T-helper 2 cell treated with Interferon-gamma antibody and Interleukin-4, amounts not matched to agents 100 ng/mL and 5 ng/mL, for 36 hours (primary cell): Measurements from ENCODE around the gene RNF14. TPM values are rescaled to one million over a fixed set of nuclear protein-coding genes. Genes with fewer than 3 reads are reported as not detected.

ENCODE experiments used
- intact Hi-C: fragments of 100-400 bp; cut with micrococcal nuclease; formaldehyde crosslinking; loops from one replicate; pipeline ENCODE4 v1.15.1; 2023
- total RNA-seq: library from RNA; stranded (reverse); gene quantifications from 2 replicates; pipeline ENCODE4 v1.2.3, GENCODE V29; 2022

The RNF14 gene
- total RNA-seq, 1 donor from 2014 or later, result 24.2 TPM

DNA sequence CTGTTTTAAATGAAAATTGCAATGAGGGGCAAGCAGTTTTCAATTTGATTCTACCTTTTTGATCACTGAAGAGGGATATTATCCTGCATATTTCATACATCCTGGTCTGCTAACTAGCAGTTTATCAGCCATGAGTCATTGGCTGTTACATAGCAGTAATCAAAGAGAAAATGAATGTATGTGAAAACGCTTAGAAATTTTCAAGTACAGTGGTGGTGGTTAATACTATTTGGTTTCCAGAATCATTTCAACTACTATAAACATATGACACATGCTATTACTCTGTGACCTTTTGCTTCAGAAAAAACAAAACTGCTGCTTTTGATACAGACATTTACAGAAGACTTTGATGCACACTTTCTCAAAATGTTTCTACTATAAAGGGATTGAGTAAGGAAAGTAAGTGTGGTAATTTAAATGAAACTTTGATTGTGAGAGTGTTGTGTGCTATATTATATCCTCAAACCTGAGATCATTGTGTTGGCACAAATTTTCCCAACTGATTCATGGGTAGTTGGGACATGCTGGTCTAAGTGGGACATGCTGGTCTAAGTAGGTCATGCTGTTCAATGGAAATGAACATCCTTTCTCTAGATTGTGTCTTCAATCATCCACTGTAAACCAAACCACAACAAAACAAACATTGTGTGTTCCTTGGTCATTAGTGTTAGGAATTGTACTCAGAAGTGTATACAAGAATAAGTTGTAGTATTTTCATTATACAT lies 5.1 kb downstream of the RNF14 start:
- intact Hi-C loops, result no loop called here

DNA sequence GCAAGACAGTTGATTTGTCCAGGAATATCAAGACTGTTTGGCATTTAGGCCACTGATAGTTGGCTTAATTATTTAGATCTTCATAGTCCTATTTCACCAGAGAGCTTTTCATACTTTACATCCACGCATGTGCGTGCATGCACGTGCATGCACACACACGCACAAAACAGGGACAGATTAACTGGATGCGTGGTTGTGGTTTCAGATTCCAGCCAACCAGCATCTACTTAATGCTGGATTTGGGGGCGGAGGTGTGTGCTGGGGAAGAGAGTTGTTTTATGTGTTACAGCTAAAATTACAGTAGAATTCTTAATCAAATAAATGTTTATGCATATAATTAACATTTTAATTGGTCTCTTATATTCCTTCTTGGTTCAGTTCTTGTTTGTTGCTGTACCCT lies 7.3 kb downstream of the RNF14 start:
- intact Hi-C loops, result no loop called here

DNA sequence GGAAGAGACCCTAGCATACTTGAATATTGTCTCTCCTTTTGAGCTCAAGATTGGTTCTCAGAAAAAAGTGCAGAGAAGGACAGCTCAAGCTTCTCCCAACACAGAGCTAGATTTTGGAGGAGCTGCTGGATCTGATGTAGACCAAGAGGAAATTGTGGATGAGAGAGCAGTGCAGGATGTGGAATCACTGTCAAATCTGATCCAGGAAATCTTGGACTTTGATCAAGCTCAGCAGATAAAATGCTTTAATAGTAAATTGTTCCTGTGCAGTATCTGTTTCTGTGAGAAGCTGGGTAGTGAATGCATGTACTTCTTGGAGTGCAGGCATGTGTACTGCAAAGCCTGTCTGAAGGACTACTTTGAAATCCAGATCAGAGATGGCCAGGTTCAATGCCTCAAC lies 9.5 kb downstream of the RNF14 start:
- intact Hi-C loops, result no loop called here

DNA sequence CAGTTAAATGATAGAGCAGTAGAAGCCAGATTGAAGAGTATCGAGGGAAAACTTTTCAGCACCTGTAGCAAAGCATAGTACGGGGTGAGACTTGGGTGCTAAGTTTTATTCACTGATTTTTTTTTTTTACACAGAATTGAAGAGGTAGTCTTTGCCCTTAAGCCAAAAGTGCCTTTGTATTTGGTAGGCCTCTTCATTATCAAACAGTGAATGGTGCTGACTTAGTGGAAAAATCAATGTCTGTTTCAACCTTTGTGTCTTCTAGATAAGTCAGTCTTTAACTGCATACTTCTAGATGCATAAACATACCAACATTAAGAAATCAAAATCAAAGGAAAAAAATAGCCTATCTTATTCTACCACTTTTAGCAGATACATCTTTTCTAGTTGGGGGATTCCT lies 13.7 kb downstream of the RNF14 start:
- intact Hi-C loops, result no loop called here

DNA sequence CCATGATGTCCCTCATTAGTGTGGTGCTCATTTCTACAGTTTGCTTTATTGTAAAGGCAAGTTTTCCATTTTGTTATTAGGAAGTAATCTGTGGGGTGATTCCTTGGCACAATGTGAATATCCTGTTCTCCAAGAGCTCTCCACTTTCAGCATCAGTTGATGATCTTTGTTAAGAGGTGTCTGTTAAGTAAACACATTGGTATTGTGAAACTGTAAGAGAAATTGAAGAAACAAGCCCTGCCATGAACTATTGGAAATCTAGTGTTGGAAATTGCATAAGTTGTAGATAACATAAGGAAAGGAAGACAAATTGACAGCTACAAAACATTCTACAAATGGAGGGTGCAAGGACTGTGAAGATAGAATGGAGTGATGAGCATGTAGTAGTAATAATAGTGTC lies 17.2 kb downstream of the RNF14 start:
- intact Hi-C loops, result no loop called here

DNA sequence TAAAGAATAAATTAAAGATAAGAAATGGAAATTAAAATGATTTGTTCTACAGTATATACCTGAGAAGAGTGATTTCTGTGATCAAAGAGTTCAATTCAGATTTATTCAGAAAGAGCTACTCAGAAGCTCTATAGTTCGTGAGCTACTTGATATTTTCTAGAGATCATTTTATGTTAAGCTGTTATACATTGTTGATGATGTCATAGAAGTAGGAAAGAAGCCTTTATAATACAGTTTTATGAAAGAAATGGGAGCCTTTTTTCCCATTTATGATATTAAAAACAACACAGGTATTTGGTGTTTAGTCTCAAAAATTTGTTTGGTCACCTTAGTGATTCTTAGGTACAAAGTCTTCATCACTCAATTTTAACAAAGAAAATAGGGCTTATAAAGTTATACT lies 20.8 kb downstream of the RNF14 start:
- intact Hi-C loops, result no loop called here

DNA sequence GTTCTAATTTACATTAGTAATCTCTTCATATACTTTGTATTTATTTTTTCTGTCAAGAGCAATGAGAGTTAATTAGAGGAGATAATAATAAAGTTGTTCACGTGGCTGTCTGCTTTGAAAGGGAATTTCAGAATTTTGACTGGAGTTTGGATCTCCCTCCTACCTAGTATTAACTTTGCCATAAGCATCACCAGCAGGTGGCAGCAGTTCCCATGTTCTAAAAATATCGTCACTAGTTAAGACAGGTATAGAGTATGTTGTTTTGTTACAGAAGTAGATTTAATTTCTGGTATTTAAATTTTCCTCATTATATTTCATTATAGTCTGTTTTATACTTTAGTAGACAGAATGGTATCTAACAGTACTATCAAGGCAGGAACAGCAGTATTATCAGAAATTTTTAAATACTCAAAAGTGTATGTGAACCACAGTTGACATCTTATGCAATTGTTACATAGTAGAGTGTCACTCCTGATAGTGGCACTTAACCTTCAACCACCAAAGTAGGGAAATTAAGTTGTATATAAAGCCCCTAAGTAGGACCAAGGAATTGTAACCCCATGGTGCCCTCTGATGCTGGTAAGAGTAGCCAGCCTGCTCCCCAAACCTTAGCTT lies 23.6 kb downstream of the RNF14 start:
- intact Hi-C loops, result loop anchor here (1.0 kb wide), 3 partner anchors 23 to 153 kb away; no protein-coding TSS in a partner anchor

DNA sequence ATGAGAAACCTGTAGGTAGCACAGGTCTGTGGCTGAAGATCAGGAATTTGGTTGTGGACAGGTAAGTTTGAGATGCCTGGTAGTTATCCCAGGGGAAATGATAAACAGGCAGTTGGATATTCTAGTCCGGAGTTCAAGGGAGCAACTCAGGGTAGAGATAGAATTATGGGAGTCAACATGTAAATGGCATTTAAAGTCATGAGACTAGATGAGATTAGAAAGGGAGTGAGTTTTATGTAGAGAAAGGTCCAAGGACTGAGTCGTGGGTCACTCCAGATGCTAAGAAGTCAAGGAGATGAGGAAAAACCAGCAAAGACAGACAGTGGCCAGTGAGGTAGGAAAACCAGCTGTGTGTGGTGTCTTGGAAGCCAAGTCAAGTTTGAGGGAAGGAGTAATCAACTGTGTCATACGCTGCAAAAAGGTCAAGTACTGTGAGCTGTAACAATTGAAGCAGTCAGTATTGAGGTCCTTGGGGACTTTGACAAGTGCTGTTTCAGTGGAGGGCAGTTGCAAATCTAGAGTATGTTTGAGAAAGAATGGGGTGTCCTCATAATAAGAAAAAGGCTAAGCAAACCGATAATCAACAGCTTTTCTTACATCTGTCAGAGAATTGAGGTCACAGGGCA lies 25.7 kb downstream of the RNF14 start:
- intact Hi-C loops, result no loop called here

DNA sequence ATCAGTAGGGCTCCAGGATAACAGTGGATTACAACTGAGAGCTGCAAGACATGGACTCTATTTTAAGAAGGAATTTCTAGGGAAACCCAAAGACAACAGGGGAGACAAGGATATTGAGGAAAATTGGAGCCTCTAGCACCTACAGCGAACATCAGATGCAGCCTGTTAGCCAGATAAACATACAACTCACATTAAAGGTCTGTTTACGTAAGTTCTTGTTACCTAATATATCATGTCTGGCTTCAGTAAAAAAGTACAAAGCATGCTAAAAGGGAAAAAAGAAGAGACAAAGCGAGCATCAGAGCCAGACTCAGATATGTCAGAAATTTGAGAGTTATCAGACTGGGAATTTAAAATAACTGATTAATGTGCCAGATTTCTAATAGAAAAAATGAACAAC lies 26.8 kb downstream of the RNF14 start:
- intact Hi-C loops, result no loop called here

DNA sequence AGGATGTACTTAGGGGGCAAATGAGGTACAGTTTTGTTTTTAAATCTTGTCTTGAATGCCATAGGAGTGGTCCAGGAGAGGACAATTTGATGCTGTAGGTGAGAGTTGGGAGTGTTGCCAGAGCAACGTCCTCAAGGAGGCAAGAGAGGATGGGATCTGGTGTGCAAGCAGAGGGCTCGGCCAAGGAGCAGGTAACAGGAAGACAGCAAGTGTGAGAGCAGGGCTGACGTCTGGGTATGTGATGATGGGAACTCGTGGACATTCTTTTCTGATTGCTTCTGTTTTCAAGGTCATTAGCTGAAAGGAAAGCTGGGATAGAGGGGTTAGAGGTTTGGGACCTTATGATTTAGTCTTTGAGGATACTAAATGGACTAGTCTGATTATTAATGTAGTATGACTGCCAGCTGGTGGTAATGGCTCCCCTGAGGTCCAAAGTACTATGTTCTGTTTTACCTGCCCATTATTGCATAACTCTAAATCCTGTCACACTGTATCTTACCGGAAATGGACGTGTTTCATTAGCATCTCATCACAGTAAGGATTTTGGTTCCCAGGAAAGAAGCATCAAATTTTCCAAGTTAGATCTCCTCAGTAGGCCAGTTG lies 28.6 kb downstream of the RNF14 start:
- intact Hi-C loops, result no loop called here

DNA sequence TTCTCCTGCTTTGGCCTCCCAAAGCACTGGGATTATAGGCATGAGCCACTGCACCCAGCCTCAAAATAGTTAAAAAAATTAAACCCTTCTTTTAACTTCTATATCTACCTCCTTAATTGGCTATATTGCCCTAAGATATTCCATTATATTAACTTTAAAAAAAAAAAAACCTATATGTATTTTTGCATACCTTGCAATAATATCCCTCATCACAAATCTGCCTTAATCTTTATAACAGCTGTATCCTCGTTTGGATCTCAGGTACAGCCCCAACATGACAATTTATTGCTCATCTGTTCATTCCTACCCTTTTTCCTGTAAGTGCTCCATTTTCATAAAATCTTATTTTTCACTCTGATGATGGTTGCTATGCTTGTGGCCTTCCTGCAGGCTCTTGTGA lies 31.3 kb downstream of the RNF14 start:
- intact Hi-C loops, result no loop called here

DNA sequence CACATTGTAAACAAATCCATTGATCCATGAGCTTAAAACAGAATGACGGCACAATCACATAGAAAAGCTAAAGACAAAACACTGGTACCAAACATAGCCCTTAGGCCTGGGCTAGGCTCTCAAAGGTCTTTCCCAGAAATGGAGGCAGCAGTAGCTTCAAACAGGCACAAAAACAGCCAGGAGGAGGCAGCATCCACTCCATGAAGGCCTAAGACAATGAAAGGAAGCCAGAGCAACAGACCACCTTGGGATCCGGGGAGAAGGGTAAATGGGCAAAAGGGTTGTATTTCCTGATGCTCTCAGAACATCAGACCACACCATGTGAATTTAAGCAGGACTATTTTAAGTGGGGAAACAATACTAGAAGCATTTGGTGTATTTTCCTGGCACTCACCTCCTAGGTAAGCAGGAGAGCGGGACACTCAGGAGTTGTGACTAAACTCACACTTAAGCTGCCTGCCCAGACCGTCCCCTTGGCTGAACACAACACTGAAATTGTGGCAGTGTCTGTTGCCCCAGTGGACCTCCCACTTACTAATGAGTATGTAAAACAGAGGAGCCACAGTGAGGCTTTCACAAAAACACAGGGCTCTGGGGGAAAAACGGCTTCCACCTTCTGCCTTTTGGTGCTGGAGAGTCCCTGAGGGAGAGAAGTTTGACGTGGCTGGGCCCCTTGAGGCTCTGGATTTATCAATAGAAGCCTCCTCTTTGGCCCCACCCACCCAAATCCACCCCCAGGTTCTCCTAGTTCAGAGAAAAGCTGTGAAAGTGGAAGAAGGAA lies 32.0 kb downstream of the RNF14 start:
- intact Hi-C loops, result no loop called here

DNA sequence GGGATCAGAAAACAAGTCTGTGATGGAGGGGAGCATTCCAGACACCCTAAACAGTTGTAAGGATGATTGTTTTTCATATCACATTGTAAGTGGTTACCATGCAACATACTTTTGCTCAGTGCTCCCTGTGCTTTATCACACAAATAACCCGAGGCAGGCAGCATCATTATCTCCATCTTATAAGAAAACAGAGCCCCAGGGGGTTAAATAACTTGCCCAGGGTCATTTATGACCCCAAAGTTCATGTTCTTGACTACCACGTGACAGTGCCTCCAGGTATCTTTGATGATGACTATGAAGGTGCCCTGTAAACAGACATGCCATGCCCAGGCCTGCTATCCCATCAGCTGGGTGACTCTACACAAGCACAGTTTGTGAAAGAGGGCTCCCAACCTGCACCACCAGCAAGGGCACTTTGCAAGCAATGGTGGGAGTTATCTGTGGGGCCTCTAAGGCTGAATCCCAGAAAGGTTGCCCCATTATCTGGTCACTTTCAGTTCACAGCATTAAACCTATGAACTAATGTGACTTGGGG lies 34.4 kb downstream of the RNF14 start:
- intact Hi-C loops, result no loop called here

DNA sequence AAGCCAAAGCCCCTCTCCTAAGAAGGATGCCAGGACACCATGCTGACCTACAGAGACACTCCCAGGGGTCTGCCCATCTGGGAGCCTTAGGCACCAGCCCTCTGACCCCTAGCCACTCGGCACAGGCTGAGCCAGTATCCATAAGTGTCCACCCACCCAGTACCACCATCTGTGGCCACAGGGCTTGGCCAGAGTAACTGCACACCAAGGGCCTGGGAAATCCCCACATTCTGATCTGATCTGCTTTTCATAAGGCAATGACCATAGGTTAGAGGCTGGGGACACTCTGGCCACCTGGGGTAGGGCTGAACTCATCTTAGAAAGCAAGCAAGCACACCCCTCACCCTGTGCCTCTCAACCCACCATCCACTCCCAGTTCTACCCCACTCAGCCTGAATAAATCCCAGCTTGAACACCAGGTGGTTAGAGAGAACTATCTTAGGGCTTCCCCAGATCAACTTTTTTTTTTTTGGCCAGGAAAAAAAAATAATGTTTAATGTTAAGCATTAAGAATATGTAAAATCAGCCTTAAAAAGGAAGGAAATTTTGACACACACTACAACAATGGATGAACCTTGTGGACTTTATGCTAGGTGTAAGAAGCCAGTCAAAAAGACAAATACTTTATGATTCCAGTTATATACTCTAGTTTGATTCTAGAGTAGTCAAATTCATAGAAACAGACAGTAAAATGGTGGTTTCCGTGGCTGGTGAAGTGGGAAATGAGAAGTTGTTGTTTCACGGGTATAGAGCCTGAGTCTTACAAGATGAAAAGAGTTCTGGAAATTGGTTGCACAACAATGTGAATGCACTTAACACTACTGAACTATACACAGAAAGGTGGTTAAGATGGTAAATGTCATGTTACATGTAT lies 37.7 kb downstream of the RNF14 start:
- intact Hi-C loops, result no loop called here

DNA sequence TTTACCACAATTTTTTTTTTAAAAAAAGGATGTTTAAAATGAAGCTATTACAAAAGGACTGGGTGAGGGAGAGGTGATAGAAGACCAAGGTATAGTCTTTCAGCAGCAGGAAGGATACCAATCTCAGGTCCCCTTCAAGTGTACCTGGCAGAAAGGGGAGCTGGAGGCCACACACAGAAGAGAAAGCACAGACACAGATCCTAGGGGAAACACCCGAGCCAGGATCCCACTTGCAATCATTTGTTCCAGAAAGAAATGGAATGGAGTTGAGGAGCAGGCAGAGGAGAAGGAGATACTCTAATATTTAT lies 38.3 kb downstream of the RNF14 start:
- intact Hi-C loops, result no loop called here

DNA sequence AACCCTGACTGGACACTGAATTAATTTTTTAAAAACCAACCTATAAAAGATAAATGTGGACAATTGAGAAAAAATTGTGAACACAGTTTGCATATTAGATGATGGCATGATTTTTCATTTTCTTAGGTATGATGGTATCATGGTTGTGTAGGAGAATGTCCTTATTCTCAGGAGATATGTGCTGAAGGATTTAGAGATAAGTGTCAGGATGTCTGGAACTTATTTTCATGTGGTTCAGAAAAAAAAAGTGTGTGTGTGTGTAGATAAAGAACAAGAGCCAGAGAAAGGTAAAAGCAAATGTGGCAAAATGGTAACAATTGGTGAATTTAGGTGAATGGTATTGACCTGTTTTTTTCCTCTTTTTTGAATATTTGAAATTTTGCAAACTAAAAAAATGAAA lies 39.9 kb downstream of the RNF14 start:
- intact Hi-C loops, result no loop called here

DNA sequence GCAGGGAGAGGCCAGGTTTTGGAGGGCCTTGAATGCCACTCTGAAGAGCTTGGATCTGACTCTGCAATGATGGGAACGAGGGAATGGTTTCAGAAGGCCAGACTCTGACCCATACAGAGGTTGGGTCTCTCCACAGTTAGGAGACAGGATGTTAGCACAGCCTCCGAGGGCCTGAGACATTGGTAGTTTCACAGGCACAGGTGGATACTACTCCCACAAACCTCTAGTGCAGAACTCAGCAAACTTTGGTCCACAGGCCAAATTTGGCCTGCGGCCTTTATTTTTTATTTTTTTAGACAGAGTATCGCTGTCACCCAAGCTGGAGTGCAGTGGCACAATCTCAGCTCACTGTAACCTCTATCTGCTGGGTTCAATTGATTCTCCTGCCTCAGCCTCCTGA lies 41.0 kb downstream of the RNF14 start:
- intact Hi-C loops, result loop anchor here (10.0 kb wide), 4 partner anchors 215 to 995 kb away; no protein-coding TSS in a partner anchor

DNA sequence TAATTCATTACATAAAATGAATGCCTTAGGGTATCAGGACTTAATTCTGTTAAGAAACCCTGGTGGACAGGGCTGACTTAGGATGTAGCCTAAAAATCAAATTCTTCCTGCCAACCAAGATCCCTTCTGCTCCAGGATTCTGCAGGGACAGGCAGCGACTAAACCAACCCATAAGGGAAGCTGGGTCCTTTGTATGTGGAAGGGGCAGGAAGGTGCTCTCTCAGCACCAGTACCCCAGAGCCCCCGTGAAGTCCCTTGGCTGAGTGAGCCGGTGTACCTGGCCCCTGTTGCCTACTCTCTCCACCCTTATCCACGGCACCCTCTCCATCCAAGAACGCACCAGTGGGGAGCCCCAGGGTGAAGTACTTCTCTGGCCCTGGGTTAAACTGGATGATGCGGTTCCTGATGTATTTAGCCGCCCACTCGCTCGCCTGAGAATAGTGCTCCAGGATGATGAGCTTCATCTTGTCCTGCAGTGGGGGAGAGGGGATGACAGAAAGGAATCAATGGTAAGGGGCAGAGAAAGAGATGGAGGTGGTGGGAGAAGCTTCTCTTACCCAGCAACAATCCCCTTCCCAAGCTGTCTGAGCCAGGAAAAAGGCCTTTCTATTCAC lies 42.8 kb downstream of the RNF14 start:
- intact Hi-C loops, result loop anchor here (2.0 to 10.0 kb wide), 5 partner anchors 87 to 993 kb away; no protein-coding TSS in a partner anchor

DNA sequence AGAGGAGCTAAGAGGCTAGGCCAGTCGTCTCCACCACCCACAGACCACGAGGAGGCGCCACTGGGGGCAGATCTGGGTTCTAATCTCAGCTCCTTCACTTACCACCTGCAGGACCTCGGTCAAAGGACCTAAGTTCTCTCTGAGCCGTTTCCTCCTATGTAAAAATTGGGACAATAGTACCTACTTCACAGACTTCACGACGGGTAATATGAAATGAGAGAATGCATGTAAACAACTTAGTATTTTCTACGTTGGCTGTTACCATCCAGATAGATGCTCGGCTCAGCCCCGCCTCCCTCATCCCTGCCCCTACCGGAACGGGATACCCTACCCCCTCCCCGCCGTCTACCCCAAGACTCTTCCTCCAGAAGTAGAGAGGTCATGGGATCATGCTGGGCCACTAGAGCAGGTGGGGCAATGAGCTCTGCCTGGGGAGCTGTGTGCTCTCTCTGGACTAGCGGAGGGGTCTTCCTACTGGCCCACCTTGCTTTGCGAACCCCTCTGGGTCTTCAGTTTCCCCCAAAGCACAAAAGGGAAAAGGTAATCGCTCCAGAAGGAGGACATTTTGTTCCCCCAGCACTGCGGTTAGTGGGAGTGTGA lies 43.4 kb downstream of the RNF14 start:
- intact Hi-C loops, result loop anchor here (2.0 to 10.0 kb wide), 5 partner anchors 87 to 993 kb away; no protein-coding TSS in a partner anchor
